ENCODE measurements around the gene BDKRB2. TPM values are rescaled to one million over a fixed set of nuclear protein-coding genes. Genes with fewer than 3 reads are reported as not detected.

The BDKRB2 gene
- total RNA-seq, 2 experiments from 2014 or later = not detected

DNA sequence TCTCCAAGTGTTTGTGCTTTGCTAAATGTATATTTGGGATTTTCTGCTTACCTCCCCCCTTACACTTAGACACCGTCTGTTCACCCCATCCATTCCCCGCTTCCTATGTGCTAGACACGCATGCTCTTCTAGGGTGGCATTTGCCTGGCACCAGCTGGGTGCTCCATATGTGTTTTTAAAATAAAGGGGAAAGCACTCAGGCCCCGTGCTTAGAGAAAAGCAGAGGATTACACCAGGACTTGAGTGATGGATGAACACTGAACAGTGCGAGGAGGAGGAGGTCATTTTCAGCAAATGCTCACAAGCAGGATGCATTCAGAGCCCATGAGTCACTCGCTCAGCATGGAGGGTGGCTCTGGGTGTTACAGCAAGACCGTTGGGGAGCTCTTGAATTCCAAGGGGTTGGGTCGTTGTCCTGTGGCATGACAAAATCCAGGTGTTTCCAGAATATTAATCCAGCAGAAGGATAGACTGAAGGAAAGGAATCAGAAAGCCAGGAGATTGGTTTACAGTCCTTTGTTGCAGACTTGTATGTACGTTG, 48.4 kb downstream of the BDKRB2 start:
- Mint-ChIP-seq H3K4me3 (no peak overlapping the region), H3K27me3 (ENCODE audit: low read depth) (peaks cover 7% of the 10 kb centered on the region), H3K4me1 (ENCODE audit: low read depth) (no peaks in the 10 kb centered on the region), H3K9me3 (ENCODE audit: insufficient read depth) (no peaks in the 10 kb centered on the region), H3K36me3 (ENCODE audit: low read depth) (no peaks in the 10 kb centered on the region), H3K27ac (no peak overlapping the region)
- POLR2A ChIA-PET = no interaction called here
- DNase-seq (no peak), ATAC-seq (no peak)
- CTCF ChIA-PET = no interaction called here

DNA sequence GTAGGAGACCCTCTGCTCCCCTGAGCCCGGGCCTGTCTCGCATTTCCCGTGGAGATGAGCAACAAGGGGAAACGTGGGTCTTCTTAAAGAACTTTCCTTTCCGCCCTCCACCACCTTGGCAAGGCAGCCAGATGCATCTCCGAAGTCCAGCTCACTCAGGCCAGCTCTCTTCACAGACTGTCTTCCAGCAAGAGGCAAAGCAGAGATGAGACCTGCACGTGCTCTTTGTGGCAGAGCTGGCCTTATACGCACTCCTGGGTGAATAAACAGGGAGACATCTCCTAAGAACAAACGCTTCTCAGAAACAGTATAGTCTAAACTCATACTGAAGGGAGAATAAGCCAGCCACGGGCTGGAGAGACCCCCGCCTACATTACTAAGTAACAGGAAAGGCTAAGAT, 50.0 kb downstream of the BDKRB2 start:
- CTCF ChIA-PET = no interaction called here
- H3K36me3 Mint-ChIP-seq (ENCODE audit: low read depth) = no peaks in the 10 kb centered on the region
- no peak overlapping the region for H3K27ac Mint-ChIP-seq
- ATAC-seq (no peak), DNase-seq (no peak)
- no peak overlapping the region for H3K4me3 Mint-ChIP-seq
- no peaks in the 10 kb centered on the region for H3K4me1 Mint-ChIP-seq (ENCODE audit: low read depth)
- peaks cover 11% of the 10 kb centered on the region for H3K27me3 Mint-ChIP-seq (ENCODE audit: low read depth)
- POLR2A ChIA-PET = no interaction called here
- no peaks in the 10 kb centered on the region for H3K9me3 Mint-ChIP-seq (ENCODE audit: insufficient read depth)

DNA sequence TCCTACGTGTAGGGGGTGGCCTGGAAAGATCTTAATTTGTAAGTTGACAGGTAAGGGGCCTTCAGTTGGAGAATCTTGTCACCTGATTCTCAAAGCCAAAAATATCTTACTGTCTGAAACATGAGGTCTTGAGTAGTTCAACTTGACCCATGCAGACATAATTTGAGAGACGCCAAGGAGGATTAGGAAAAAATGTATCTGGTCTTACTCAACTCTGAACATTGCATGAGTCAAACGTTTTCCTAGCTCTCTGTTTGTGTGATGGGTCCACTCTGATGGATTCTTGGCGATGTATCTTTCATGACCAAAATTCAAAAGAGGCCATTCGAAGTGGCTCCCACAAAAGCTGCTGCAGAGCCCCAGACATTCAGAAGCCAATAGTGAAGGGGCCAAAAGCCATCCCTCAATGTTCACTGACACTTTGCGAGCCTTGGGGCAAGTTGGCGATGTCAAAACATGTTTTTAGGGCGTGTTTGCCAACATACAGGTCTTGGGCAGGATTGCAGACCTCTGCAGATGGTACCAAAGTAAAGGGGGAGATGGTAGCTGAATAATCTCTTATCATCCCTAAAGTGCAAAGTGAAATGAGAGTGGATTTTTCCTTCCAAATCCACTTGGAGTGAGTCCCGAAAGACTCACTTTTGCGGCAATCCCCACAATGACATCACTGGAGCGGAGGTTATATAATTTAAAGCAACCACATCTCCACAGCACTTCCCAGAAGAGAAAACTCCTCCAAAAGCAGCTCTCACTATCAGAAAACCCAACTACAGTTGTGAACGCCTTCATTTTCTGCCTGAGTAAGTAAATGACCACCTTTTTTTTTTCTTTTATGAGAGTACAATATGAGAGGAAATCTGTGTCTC, 51.1 kb downstream of the BDKRB2 start, which contains the start of gene BDKRB1:
BDKRB1 (plus strand) TSS at position 710 of the 866 bp plus-strand sequence. CDS start 7,473 bp downstream, outside the sequence.
- Mint-ChIP-seq H3K4me1 (ENCODE audit: low read depth) (no peaks in the 10 kb centered on the region), H3K36me3 (ENCODE audit: low read depth) (no peaks in the 10 kb centered on the region), H3K9me3 (ENCODE audit: insufficient read depth) (no peaks in the 10 kb centered on the region), H3K4me3 (no peak within 1 kb of the TSS), H3K27ac (no peak within 1 kb of the TSS), H3K27me3 (ENCODE audit: low read depth) (peaks cover 14% of the 10 kb centered on the region)
- ChIA-PET POLR2A (no interaction called here), CTCF (no interaction called here)
- DNase-seq (no peak), ATAC-seq (no peak)

DNA sequence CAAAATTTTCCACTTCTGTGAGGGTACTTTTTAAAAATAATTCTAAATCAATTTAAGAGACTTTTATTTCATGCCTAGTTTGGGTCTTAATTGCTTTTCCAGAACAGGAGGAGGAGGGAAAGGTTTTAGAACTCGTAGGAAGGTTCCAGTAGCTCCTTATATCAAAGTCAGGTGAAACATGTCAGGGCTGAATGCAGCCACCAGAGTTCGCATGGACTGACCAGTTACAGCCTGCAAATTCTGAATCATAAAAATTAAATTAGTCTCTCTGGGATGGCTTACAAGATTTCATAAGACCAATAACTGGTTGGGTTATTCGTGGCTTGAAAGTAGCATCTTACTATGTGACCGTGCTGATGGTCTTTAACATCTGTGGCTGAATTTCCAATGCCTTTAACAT, 51.8 kb downstream of the BDKRB2 start:
- no peak for DNase-seq
- H3K9me3 Mint-ChIP-seq (ENCODE audit: insufficient read depth) = no peaks in the 10 kb centered on the region
- ATAC-seq = no peak
- no peaks in the 10 kb centered on the region for H3K36me3 Mint-ChIP-seq (ENCODE audit: low read depth)
- H3K4me1 Mint-ChIP-seq (ENCODE audit: low read depth) = no peaks in the 10 kb centered on the region
- H3K4me3 Mint-ChIP-seq = no peak overlapping the region
- CTCF ChIA-PET = no interaction called here
- H3K27ac Mint-ChIP-seq = no peak overlapping the region
- peaks cover 20% of the 10 kb centered on the region for H3K27me3 Mint-ChIP-seq (ENCODE audit: low read depth)
- POLR2A ChIA-PET = no interaction called here

DNA sequence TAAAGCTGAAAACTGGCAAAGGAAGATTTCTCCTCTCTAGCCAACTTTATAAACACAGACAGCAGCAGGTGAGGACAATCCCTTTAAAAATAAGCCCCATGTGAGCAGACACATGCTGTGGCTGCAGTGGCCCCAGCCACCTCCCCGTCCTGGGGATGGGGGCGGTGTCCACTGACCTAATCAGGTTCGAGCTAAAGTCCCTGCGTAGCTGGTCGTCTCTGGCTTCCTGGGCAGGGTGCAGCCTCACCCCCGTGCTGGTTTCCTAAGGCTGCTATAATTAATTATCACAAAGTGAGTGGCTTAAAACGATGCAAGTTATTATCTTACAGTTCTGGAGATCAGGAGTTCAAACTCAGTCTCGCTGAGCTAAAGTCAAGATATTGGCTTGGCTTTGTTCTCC, 52.4 kb downstream of the BDKRB2 start:
- POLR2A ChIA-PET = no interaction called here

DNA sequence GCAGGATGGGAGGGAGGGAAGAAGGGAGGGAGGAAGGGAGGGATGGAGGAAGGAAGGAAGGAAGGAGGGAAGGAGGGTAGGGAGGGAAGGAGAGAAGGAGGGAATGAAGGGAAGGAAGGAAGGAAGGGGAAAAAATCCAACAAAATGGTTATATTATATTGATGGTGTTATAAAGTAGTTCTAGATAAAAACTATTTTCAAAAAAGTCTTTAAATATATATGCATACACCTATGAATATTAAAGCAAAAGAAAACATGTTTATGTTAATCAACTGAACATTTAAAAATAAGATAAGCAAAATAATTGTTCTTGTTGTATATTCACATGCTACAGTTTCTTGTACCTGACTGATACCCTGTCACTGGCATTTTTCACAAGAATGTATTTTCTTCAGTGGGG, 53.3 kb downstream of the BDKRB2 start:
- Mint-ChIP-seq H3K27ac (no peak overlapping the region), H3K4me1 (ENCODE audit: low read depth) (no peaks in the 10 kb centered on the region), H3K27me3 (ENCODE audit: low read depth) (peaks cover 18% of the 10 kb centered on the region), H3K4me3 (no peak overlapping the region), H3K9me3 (ENCODE audit: insufficient read depth) (no peaks in the 10 kb centered on the region), H3K36me3 (ENCODE audit: low read depth) (no peaks in the 10 kb centered on the region)
- no peak for DNase-seq
- ChIA-PET CTCF (no interaction called here), POLR2A (no interaction called here)
- no peak for ATAC-seq

More for the DNA sequence above, 52.4 kb downstream of the BDKRB2 start:
- ATAC-seq = no peak
- Mint-ChIP-seq H3K27ac (no peak overlapping the region), H3K4me1 (ENCODE audit: low read depth) (no peaks in the 10 kb centered on the region), H3K4me3 (no peak overlapping the region), H3K27me3 (ENCODE audit: low read depth) (peaks cover 18% of the 10 kb centered on the region), H3K9me3 (ENCODE audit: insufficient read depth) (no peaks in the 10 kb centered on the region), H3K36me3 (ENCODE audit: low read depth) (no peaks in the 10 kb centered on the region)
- CTCF ChIA-PET = no interaction called here
- DNase-seq = no peak

DNA sequence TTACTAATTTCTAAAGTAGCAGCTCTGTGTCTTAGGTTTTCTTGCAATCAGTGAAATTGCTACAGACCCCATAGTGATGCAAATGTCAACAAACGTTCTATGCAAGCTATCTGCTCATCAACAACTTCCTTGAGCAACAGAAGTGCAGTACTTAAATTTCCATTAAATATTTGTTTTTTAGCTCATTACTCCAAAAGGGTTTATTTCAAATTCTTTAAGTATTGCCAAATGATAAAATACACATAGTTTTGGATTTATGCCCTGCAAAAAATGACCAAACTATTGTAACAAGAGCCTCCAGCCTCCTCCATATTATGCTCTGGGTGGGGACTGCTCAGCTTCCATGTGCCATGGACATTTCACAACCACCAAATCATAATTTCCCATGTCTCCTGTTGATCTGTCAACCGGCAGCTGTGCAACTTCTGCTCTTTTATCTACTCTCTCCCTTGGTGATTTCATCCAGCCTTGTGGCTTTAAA, 55.7 kb downstream of the BDKRB2 start:
- ATAC-seq (no peak), DNase-seq (no peak)
- ChIA-PET POLR2A (interaction anchor here (0.6 kb wide), 1 partner anchor 166 kb away, joined by 3 read pairs; no protein-coding TSS in a partner anchor), CTCF (interaction anchor here (1.9 kb wide), 1 partner anchor 15 kb away, joined by 6 read pairs; no protein-coding TSS in a partner anchor)
- Mint-ChIP-seq H3K9me3 (ENCODE audit: insufficient read depth) (no peaks in the 10 kb centered on the region), H3K27me3 (ENCODE audit: low read depth) (peaks cover 18% of the 10 kb centered on the region), H3K4me1 (ENCODE audit: low read depth) (no peaks in the 10 kb centered on the region), H3K4me3 (no peak overlapping the region), H3K27ac (no peak overlapping the region), H3K36me3 (ENCODE audit: low read depth) (no peaks in the 10 kb centered on the region)

DNA sequence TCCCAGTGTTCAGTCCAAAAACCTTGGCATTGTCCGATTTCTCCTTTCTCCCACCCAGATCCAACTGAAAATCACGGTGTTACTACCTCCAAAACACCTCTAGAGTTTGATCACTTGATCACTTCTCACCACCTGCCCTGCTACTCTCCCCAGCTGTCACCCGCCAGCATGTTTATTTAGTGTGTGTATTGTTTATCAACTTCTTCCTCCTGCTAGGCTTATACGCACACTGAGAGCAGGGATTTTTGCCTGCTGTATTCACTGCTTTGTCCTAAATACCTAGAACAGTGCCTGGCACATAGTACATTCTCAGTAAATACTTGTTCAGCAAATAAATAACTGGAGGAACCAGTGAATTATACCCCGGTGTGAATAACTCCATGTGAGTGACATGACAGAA, 56.4 kb downstream of the BDKRB2 start:
- Mint-ChIP-seq H3K36me3 (ENCODE audit: low read depth) (no peaks in the 10 kb centered on the region), H3K9me3 (ENCODE audit: insufficient read depth) (no peaks in the 10 kb centered on the region), H3K27me3 (ENCODE audit: low read depth) (peaks cover 18% of the 10 kb centered on the region), H3K4me1 (ENCODE audit: low read depth) (no peaks in the 10 kb centered on the region), H3K4me3 (no peak overlapping the region), H3K27ac (no peak overlapping the region)
- ATAC-seq (no peak), DNase-seq (no peak)
- ChIA-PET CTCF (interaction anchor here (1.9 kb wide), 1 partner anchor 14 kb away, joined by 6 read pairs; no protein-coding TSS in a partner anchor), POLR2A (no interaction called here)

DNA sequence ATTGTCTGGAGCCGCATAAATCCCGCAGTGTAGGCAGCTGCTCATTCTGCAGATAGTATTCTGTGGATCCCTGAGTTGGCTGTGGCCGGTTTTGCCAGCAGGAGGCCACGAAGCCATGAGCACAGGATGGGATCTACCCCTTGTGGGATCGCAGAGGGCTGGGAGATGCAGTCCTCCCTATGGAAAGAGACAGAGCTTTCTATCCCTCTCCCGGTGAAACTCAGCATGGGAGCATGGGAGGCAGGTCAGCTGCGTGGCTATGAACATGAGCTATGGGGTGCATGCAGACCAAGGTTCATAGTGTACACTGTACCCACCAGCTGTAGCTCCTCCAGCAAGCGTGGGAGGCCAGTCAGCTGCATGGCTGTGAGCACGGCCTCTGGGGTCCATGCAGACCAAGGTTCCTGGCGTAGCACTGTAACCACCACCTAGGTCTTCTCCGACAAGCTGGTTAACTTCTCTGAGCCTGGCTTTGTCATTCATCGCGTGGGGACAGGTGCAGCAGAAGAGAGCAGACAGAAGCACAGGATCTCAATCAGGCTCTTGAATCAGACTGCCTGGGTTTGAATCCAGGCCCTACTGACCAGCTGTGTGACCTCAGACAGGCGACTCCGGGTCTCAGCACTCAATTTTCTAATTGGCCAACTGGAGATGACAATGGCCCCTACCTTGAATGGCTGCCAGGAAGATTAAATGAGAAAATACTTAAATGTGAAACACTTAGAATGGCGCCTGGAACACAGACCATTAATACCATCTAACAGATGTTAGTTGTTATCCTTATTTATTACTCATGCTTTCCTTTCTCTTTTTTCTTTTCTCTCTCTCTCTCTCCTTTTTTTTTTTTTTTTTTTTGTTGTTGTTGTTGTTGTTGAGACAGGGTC, 57.4 kb downstream of the BDKRB2 start:
- ATAC-seq (no peak), DNase-seq (no peak)
- ChIA-PET CTCF (interaction anchor here (1.5 kb wide), 1 partner anchor 11 kb away, joined by 3 read pairs; no protein-coding TSS in a partner anchor), POLR2A (no interaction called here)
- no peaks in the 10 kb centered on the region for H3K9me3 Mint-ChIP-seq (ENCODE audit: insufficient read depth)
- no peaks in the 10 kb centered on the region for H3K4me1 Mint-ChIP-seq (ENCODE audit: low read depth)
- H3K4me3 Mint-ChIP-seq = no peak overlapping the region
- no peaks in the 10 kb centered on the region for H3K36me3 Mint-ChIP-seq (ENCODE audit: low read depth)
- H3K27ac Mint-ChIP-seq = no peak overlapping the region
- H3K27me3 Mint-ChIP-seq (ENCODE audit: low read depth) = peaks cover 20% of the 10 kb centered on the region

DNA sequence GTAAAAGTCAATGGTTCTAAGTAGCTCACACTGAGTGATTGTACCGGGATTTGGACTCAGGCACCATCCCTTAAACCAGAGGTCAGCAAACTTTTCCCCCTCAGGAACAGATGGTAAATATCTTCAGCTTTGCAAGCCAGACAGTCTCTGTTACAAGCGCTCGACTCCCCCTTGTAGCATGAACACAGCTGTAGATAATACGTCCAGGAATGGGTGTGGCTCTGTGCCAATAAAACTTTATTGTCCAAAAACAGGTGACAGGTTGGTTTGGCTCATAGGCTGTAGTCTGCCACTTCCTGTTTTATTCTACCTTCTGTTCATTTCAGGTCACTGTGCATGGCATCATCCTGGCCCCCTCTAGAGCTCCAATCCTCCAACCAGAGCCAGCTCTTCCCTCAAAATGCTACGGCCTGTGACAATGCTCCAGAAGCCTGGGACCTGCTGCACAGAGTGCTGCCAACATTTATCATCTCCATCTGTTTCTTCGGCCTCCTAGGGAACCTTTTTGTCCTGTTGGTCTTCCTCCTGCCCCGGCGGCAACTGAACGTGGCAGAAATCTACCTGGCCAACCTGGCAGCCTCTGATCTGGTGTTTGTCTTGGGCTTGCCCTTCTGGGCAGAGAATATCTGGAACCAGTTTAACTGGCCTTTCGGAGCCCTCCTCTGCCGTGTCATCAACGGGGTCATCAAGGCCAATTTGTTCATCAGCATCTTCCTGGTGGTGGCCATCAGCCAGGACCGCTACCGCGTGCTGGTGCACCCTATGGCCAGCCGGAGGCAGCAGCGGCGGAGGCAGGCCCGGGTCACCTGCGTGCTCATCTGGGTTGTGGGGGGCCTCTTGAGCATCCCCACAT, 58.9 kb downstream of the BDKRB2 start:
- no peak for DNase-seq
- peaks cover 15% of the 10 kb centered on the region for H3K27me3 Mint-ChIP-seq (ENCODE audit: low read depth)
- no peaks in the 10 kb centered on the region for H3K4me1 Mint-ChIP-seq (ENCODE audit: low read depth)
- no peak overlapping the region for H3K27ac Mint-ChIP-seq
- ChIA-PET CTCF (interaction anchor here (1.5 kb wide), 1 partner anchor 10 kb away, joined by 3 read pairs; no protein-coding TSS in a partner anchor), POLR2A (no interaction called here)
- no peaks in the 10 kb centered on the region for H3K36me3 Mint-ChIP-seq (ENCODE audit: low read depth)
- no peak overlapping the region for H3K4me3 Mint-ChIP-seq
- no peak for ATAC-seq
- H3K9me3 Mint-ChIP-seq (ENCODE audit: insufficient read depth) = no peaks in the 10 kb centered on the region

DNA sequence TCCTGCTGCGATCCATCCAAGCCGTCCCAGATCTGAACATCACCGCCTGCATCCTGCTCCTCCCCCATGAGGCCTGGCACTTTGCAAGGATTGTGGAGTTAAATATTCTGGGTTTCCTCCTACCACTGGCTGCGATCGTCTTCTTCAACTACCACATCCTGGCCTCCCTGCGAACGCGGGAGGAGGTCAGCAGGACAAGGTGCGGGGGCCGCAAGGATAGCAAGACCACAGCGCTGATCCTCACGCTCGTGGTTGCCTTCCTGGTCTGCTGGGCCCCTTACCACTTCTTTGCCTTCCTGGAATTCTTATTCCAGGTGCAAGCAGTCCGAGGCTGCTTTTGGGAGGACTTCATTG, 59.5 kb downstream of the BDKRB2 start:
- Mint-ChIP-seq H3K9me3 (ENCODE audit: insufficient read depth) (no peaks in the 10 kb centered on the region), H3K36me3 (ENCODE audit: low read depth) (no peaks in the 10 kb centered on the region), H3K27ac (no peak overlapping the region), H3K4me3 (no peak overlapping the region), H3K27me3 (ENCODE audit: low read depth) (peaks cover 15% of the 10 kb centered on the region), H3K4me1 (ENCODE audit: low read depth) (no peaks in the 10 kb centered on the region)
- no peak for ATAC-seq
- POLR2A ChIA-PET = no interaction called here
- CTCF ChIA-PET = no interaction called here
- no peak for DNase-seq

Measured in activated CD8-positive, alpha-beta T cell treated with anti-CD3 and anti-CD28 coated beads, Interleukin-2, amount 10 ng/mL, durations not matched to agents 7 days and 5 days (primary cell).